Germinal center (tissue), 1 donor: ENCODE measurements around the gene SLC2A1.
"Not testable (repeated sequence)": the region's sequence is repeated elsewhere in the genome, so short reads cannot be mapped to it uniquely, and the experiment has no call there.

Source experiments
- DNase-seq: peaks from one replicate; pipeline ENCODE4 v3.0.0; 2012; ENCODE audit warnings: mixed read lengths, low spot score

Gene SLC2A1

GRCh38 chr1:42928859-42929258 is 29.8 kb downstream of the SLC2A1 start:
- no peak for DNase-seq

- DNase-seq: no peak
Measured at GRCh38 chr1:42927920-42928505, 30.7 kb downstream of the SLC2A1 start.

- DNase-seq: no peak
Measured at GRCh38 chr1:42927274-42927841, 31.3 kb downstream of the SLC2A1 start.

GRCh38 chr1:42926879-42927242 is 31.8 kb downstream of the SLC2A1 start:
- no peak for DNase-seq

GRCh38 chr1:42926235-42926878 is 32.3 kb downstream of the SLC2A1 start:
- DNase-seq: no peak

GRCh38 chr1:42924851-42925760 is 33.6 kb downstream of the SLC2A1 start:
- DNase-seq: no peak

- DNase-seq: peak; percentile 96
Measured at GRCh38 chr1:42924082-42924850, 34.4 kb downstream of the SLC2A1 start.

GRCh38 chr1:42923367-42924081 is 35.1 kb downstream of the SLC2A1 start:
- no peak for DNase-seq

- DNase-seq: peak; percentile 82
Measured at GRCh38 chr1:42922687-42923366, 35.8 kb downstream of the SLC2A1 start.

- no peak for DNase-seq
Measured at GRCh38 chr1:42921769-42922168, 36.9 kb downstream of the SLC2A1 start.

- not testable (repeated sequence) for DNase-seq
Measured at GRCh38 chr1:42919651-42920050, 39.0 kb downstream of the SLC2A1 start.

GRCh38 chr1:42917241-42917495 is 41.5 kb downstream of the SLC2A1 start:
- DNase-seq: no peak

GRCh38 chr1:42915456-42915855 is 43.2 kb downstream of the SLC2A1 start:
- no peak for DNase-seq

- no peak for DNase-seq
Measured at GRCh38 chr1:42914092-42914627, 44.5 kb downstream of the SLC2A1 start.

- DNase-seq: peak; percentile 65
Measured at GRCh38 chr1:42913426-42914091, 45.1 kb downstream of the SLC2A1 start.

- no peak for DNase-seq
Measured at GRCh38 chr1:42910985-42911384, 47.7 kb downstream of the SLC2A1 start.

- no peak for DNase-seq
Measured at GRCh38 chr1:42908046-42908445, 50.6 kb downstream of the SLC2A1 start.

- no peak for DNase-seq
Measured at GRCh38 chr1:42904434-42904833, 54.2 kb downstream of the SLC2A1 start.

- not testable (repeated sequence) for DNase-seq
Measured at GRCh38 chr1:42899960-42900359, 58.7 kb downstream of the SLC2A1 start.
